Activated naive CD8-positive, alpha-beta T cell treated with anti-CD3 and anti-CD28 coated beads for 36 hours (primary cell): ENCODE results near the gene HSD17B12. TPM values are rescaled to one million over a fixed set of nuclear protein-coding genes. Genes with fewer than 3 reads are reported as not detected.

Experiments
- DNase-seq: peaks from one replicate; pipeline ENCODE4 v3.0.0; 2021
- H3K27ac Mint-ChIP-seq: one replicate; pipeline ENCODE4 v1.8.0; 2022; ENCODE audit warnings: mild to moderate bottlenecking, moderate library complexity, mixed read lengths
- H3K27me3 Mint-ChIP-seq: one replicate; pipeline ENCODE4 v1.8.0; 2022; ENCODE audit warnings: mild to moderate bottlenecking, mixed read lengths
- H3K36me3 Mint-ChIP-seq: one replicate; pipeline ENCODE4 v1.8.0; 2021; ENCODE audit warnings: mild to moderate bottlenecking, mixed read lengths
- H3K4me1 Mint-ChIP-seq: one replicate; pipeline ENCODE4 v1.8.0; 2021; ENCODE audit warnings: mixed read lengths
- H3K4me3 Mint-ChIP-seq: one replicate; pipeline ENCODE4 v1.8.0; 2022; ENCODE audit warnings: mild to moderate bottlenecking, moderate library complexity, mixed read lengths
- H3K9me3 Mint-ChIP-seq: one replicate; pipeline ENCODE4 v1.8.0; 2022; ENCODE audit warnings: mixed read lengths
- total RNA-seq, 2 experiments: library from RNA; stranded (reverse); gene quantifications; one replicate each; pipeline ENCODE4 v1.2.3, GENCODE V29; 2021

The HSD17B12 gene
- total RNA-seq, 2 experiments from 2014 or later = 54.2 to 56.0 TPM

DNA sequence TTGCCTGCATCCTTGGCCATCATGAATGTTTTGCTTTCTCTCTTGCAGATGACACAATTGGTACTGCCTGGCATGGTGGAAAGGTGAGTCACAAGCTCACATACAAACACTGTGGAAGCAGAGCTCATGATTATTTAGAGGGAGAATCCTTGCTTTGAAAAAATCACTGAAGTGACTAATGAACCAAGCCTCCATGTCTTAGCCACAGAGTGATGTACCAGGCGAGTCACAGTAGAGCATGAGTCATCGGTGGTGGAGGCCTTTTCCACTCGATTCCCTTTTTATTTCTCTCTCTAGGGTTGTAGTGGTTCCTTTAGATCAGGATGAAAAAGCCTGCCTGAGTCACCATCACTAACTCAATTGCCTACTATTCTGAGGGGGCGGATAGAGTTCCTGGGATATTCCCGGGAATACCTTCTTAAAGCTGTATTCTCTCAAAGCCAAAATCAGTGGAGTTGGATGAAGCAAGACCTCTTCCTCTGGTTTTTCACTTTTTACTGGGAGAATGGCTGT, 150.4 kb downstream of the HSD17B12 start:
- peak overlapping the region; percentile 72 for H3K27ac Mint-ChIP-seq
- peaks cover 15% of the 10 kb centered on the region for H3K4me1 Mint-ChIP-seq
- H3K4me3 Mint-ChIP-seq = no peak overlapping the region
- peak; percentile 64 for DNase-seq
- no peaks in the 10 kb centered on the region for H3K27me3 Mint-ChIP-seq
- H3K9me3 Mint-ChIP-seq = no peaks in the 10 kb centered on the region
- H3K36me3 Mint-ChIP-seq = peaks cover 11% of the 10 kb centered on the region

DNA sequence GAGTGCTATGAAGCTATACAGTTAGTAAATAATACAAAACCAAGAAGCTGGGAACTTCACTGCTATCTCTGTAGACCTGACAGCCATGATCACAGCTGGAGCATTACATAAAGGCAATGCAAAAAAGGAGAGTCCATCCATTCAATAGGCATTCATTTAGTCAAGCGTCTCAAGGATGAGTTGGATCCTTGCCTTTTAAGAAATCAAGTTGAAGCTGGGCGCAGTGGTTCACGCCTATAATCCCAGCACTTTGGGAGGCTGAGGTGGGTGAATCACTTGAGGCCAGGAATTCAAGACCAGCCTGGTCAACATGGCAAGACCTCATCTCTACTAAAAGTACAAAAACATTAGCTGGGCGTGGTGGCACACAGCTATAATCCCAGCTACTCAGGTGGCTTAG, 152.0 kb downstream of the HSD17B12 start:
- Mint-ChIP-seq H3K9me3 (no peaks in the 10 kb centered on the region), H3K27ac (no peak overlapping the region)

DNA sequence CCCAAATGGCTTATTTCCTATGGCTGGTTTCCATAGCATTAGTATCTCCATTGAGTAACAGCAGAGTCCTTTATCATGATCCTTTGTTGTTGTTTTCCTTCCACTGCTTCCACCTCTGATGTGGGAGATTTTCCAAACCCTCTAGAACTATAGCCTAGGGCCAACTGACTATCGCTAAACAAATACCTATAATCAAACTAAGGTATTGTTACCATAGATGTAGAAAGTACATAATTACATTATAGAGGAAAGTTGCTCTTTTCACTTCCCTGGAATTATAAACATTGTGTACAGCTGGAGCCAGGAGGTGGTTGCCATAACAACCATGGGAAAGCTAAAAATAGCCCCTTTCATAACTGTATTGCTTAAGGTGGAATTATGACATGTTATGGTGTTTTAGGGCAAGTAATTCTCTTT, 153.1 kb downstream of the HSD17B12 start:
- no peak for DNase-seq
- Mint-ChIP-seq H3K27me3 (no peaks in the 10 kb centered on the region), H3K4me1 (peaks cover 15% of the 10 kb centered on the region), H3K9me3 (no peaks in the 10 kb centered on the region), H3K27ac (no peak overlapping the region), H3K4me3 (no peak overlapping the region), H3K36me3 (peaks cover 16% of the 10 kb centered on the region)

More for the DNA sequence above, 152.0 kb downstream of the HSD17B12 start:
- no peaks in the 10 kb centered on the region for H3K27me3 Mint-ChIP-seq
- DNase-seq = no peak
- H3K4me3 Mint-ChIP-seq = no peak overlapping the region
- H3K4me1 Mint-ChIP-seq = peaks cover 15% of the 10 kb centered on the region
- peaks cover 11% of the 10 kb centered on the region for H3K36me3 Mint-ChIP-seq

DNA sequence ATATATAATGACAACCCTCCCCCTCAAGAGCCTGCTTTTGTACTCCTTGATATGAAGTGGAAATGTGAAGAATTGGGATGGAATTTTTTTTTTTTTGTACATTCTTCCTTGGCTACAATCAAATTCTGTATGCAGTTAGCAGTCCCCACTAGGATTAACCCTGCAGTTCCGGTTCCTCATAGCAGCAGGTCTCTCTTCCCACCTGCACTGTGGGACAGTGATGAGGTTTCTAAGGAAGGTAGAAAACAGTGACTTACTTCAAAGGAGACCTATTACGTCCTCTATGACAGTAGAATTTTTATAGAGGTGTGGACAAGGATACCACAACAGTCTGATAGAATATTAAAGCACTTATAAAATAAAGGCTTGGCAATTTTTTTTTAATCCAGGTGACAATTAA, 153.7 kb downstream of the HSD17B12 start:
- Mint-ChIP-seq H3K36me3 (peaks cover 17% of the 10 kb centered on the region), H3K27ac (no peak overlapping the region), H3K4me1 (peaks cover 15% of the 10 kb centered on the region), H3K27me3 (no peaks in the 10 kb centered on the region), H3K9me3 (no peaks in the 10 kb centered on the region), H3K4me3 (no peak overlapping the region)
- DNase-seq = no peak

GRCh38 chr11:43835104-43835503, 154.6 kb downstream of the HSD17B12 start:
- peaks cover 19% of the 10 kb centered on the region for H3K36me3 Mint-ChIP-seq

GRCh38 chr11:43837879-43838278, 157.3 kb downstream of the HSD17B12 start:
- Mint-ChIP-seq H3K36me3 (peaks cover 22% of the 10 kb centered on the region), H3K4me3 (no peak overlapping the region), H3K4me1 (no peaks in the 10 kb centered on the region), H3K27me3 (no peaks in the 10 kb centered on the region), H3K9me3 (no peaks in the 10 kb centered on the region), H3K27ac (no peak overlapping the region)
- DNase-seq = no peak

More at GRCh38 chr11:43835104-43835503, 154.6 kb downstream of the HSD17B12 start:
- H3K27ac Mint-ChIP-seq = no peak overlapping the region
- H3K4me3 Mint-ChIP-seq = no peak overlapping the region
- no peak for DNase-seq
- no peaks in the 10 kb centered on the region for H3K9me3 Mint-ChIP-seq
- peaks cover 15% of the 10 kb centered on the region for H3K4me1 Mint-ChIP-seq
- no peaks in the 10 kb centered on the region for H3K27me3 Mint-ChIP-seq

- Mint-ChIP-seq H3K27me3 (no peaks in the 10 kb centered on the region), H3K9me3 (no peaks in the 10 kb centered on the region), H3K4me1 (no peaks in the 10 kb centered on the region), H3K4me3 (no peak overlapping the region), H3K36me3 (peaks cover 26% of the 10 kb centered on the region), H3K27ac (no peak overlapping the region)
- DNase-seq = no peak
Observed at GRCh38 chr11:43842021-43842420, 161.5 kb downstream of the HSD17B12 start.

DNA sequence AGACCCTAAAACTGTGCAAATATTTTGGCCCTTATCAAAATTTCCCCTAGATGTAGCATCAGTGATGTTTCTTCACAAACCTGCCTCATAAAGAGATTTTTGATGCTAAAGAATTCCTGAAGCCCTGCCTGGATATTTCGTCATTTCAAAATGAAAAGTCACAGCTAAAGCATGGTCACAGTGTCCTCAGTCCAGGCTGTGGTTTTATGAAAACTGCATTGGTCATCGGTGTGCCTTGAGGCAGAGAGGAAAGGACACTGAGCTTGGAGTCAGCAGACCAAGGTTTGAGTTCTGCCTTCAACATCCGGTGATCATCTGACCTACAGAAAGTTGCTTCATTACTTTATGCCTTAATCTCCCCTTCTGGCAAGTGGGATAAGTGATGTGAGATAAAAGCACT, 165.3 kb downstream of the HSD17B12 start:
- H3K27me3 Mint-ChIP-seq = no peaks in the 10 kb centered on the region
- no peak overlapping the region for H3K27ac Mint-ChIP-seq
- H3K4me3 Mint-ChIP-seq = no peak overlapping the region
- H3K36me3 Mint-ChIP-seq = peaks cover 13% of the 10 kb centered on the region
- DNase-seq = no peak
- peaks cover 2% of the 10 kb centered on the region for H3K4me1 Mint-ChIP-seq
- H3K9me3 Mint-ChIP-seq = no peaks in the 10 kb centered on the region

DNA sequence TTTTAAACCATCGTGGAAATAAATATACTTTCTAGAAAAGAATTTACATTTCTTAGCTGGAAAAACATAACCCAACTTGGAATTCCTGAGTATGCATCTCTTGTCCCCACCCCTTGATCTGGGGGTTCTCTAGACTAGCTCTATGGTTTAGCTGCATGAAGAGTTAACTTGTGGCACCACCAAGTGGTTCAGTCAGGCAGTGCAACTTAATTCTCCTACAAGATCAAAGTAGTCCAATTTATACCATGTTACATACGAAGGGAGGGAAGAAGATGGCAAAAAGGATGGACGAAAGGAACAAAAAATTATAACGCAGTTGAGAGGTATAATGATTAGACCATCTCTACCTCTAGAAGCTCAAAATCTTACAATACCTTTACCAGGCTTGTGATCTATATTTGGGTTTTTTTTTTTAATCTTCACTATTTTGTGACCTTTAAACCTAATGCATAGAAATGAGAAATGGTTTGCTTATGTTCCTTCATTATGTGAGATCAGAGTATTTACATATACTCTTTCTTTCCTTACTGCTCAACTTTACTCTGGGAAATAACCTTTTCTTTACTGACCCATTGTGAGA, 171.6 kb downstream of the HSD17B12 start:
- no peaks in the 10 kb centered on the region for H3K9me3 Mint-ChIP-seq
- H3K27me3 Mint-ChIP-seq = no peaks in the 10 kb centered on the region
- H3K4me1 Mint-ChIP-seq = peaks cover 2% of the 10 kb centered on the region
- no peak overlapping the region for H3K4me3 Mint-ChIP-seq
- H3K27ac Mint-ChIP-seq = no peak overlapping the region
- DNase-seq = peak; percentile 47
- H3K36me3 Mint-ChIP-seq = peaks cover 2% of the 10 kb centered on the region

- Mint-ChIP-seq H3K4me1 (peaks cover under 1% of the 10 kb centered on the region), H3K36me3 (peaks cover under 1% of the 10 kb centered on the region), H3K4me3 (no peak overlapping the region), H3K27me3 (no peaks in the 10 kb centered on the region), H3K27ac (no peak overlapping the region), H3K9me3 (no peaks in the 10 kb centered on the region)
- DNase-seq = no peak
Observed at GRCh38 chr11:43853781-43854180, 173.2 kb downstream of the HSD17B12 start.

GRCh38 chr11:43856993-43857392, 176.5 kb downstream of the HSD17B12 start:
- no peak for DNase-seq
- H3K27ac Mint-ChIP-seq = no peak overlapping the region
- no peak overlapping the region for H3K4me3 Mint-ChIP-seq
- H3K9me3 Mint-ChIP-seq = peaks cover 5% of the 10 kb centered on the region
- H3K4me1 Mint-ChIP-seq = no peaks in the 10 kb centered on the region
- H3K36me3 Mint-ChIP-seq = peaks cover 8% of the 10 kb centered on the region
- H3K27me3 Mint-ChIP-seq = no peaks in the 10 kb centered on the region

- Mint-ChIP-seq H3K4me1 (no peaks in the 10 kb centered on the region), H3K27me3 (peaks cover 9% of the 10 kb centered on the region), H3K27ac (no peak overlapping the region), H3K36me3 (peaks cover 8% of the 10 kb centered on the region), H3K4me3 (no peak overlapping the region), H3K9me3 (peaks cover 5% of the 10 kb centered on the region)
- DNase-seq = no peak
Observed at GRCh38 chr11:43861141-43861540, 180.6 kb downstream of the HSD17B12 start.

- Mint-ChIP-seq H3K4me3 (no peak overlapping the region), H3K36me3 (peaks cover 2% of the 10 kb centered on the region), H3K9me3 (peaks cover 2% of the 10 kb centered on the region), H3K4me1 (peaks cover 21% of the 10 kb centered on the region), H3K27me3 (peaks cover 19% of the 10 kb centered on the region), H3K27ac (no peak overlapping the region)
- DNase-seq = no peak
Observed at GRCh38 chr11:43866520-43866919, 186.0 kb downstream of the HSD17B12 start.

- Mint-ChIP-seq H3K4me1 (peaks cover 21% of the 10 kb centered on the region), H3K9me3 (peaks cover 2% of the 10 kb centered on the region)
Observed at GRCh38 chr11:43866969-43867368, 186.4 kb downstream of the HSD17B12 start.

DNA sequence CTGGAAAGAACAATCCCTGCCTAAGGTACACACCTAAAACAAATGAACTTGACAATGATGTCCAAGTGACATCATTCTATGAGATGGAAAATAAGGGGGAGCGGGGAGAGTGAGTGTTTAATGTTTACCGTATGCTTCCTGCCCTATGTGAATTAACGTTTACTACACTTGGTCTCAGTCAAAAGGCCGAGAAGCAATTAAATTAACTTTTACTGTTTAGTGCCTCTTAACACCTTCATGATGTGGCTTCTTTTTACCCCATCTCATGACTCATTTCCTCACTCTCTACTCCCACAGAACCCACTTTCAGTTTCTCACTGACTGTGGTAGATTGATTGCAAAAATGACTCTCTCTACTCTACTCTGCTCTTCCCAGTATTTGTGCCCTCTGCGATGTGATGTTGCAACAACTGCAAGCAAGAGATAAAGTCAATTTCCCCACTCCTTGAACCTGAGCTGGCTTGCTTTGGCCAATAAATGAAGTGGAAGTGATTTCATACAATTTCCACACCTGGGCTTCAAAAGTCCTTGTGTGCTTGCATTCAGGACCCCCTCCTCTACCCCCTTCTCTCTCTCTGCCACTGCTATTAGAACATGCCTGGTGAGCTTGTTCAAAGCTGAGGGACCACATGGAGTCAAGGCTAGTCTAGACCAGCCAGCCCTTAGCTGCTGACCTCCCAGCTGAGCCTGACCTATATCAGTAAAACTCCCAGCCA, 188.5 kb downstream of the HSD17B12 start:
- Mint-ChIP-seq H3K27me3 (peaks cover 38% of the 10 kb centered on the region), H3K36me3 (peaks cover 2% of the 10 kb centered on the region), H3K4me3 (no peak overlapping the region), H3K27ac (peak overlapping the region; percentile 74), H3K4me1 (peaks cover 21% of the 10 kb centered on the region), H3K9me3 (peaks cover 2% of the 10 kb centered on the region)
- peak; percentile 47 for DNase-seq

More at GRCh38 chr11:43866969-43867368, 186.4 kb downstream of the HSD17B12 start:
- H3K36me3 Mint-ChIP-seq = peaks cover 2% of the 10 kb centered on the region
- H3K27ac Mint-ChIP-seq = no peak overlapping the region
- H3K4me3 Mint-ChIP-seq = no peak overlapping the region
- peaks cover 20% of the 10 kb centered on the region for H3K27me3 Mint-ChIP-seq
- DNase-seq = no peak

GRCh38 chr11:43871051-43871450, 190.5 kb downstream of the HSD17B12 start:
- Mint-ChIP-seq H3K27ac (no peak overlapping the region), H3K27me3 (peaks cover 46% of the 10 kb centered on the region), H3K4me3 (no peak overlapping the region), H3K36me3 (peaks cover 2% of the 10 kb centered on the region), H3K4me1 (peaks cover 21% of the 10 kb centered on the region), H3K9me3 (peaks cover 2% of the 10 kb centered on the region)
- no peak for DNase-seq
